Testis (tissue), 2 donors: ENCODE data around the gene KIF6.

Experiments used
- CTCF ChIP-seq, 3 experiments: fragments of 450-650 bp in 2 of 3; fragments of 200-600 bp in 1 of 3; sonication (generic) in 1 of 3; IDR thresholded peaks; one replicate each; pipeline ENCODE4 v1.5.1; 2016 to 2019; ENCODE audit warnings: antibody characterized with exemption in 3 of 3, mild to moderate bottlenecking in 2 of 3, moderate library complexity in 1 of 3
- POLR2A ChIP-seq: fragments of 450-650 bp; IDR thresholded peaks from one replicate; pipeline ENCODE4 v1.6.1; 2017; ENCODE audit warnings: antibody characterized with exemption, mild to moderate bottlenecking, moderate library complexity

GRCh38 chr6:39516471-39516870 lies 208.7 kb downstream of the KIF6 start:
- TF ChIP-seq POLR2A (no peak), CTCF (IDR thresholded peaks at IDR 0.05) (no peak)
